ENCODE results near the gene HAPLN2.

HAPLN2 gene

DNA sequence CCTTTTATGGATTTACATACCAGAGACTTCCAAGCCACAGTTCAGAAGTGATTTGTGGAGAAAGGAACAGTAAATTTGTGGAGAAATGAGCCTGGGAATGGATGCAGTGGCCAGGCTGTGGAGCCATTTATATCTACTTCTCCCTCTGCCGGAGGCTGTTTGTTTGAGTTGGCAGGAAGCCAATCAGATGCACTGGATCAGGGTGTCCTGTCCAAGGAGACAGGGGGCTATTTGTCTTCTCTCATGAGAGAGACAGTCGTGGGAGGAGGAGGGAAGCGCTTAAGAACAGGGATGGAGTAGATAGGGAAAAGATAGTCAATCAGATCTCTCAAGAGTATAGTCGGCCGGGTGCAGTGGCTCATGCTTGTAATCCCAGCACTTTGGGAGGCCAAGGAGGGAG is 2.8 kb upstream of the HAPLN2 start (continued):
- TF ChIP-seq ZXDB (tag by site-specific recombination; IDR thresholded peaks at IDR 0.05) = peak; percentile 78
- TF ChIP-seq SP7 (tag by site-specific recombination; IDR thresholded peaks at IDR 0.05) = peak; percentile 74
- TF ChIP-seq ZNF394 (tag by site-specific recombination; IDR thresholded peaks at IDR 0.05; ENCODE audit: borderline replicate concordance) = no peak
- no peak for TF ChIP-seq ZNF280C (tag by site-specific recombination; IDR thresholded peaks at IDR 0.05)
- TF ChIP-seq GLIS1 (tag by site-specific recombination; IDR thresholded peaks at IDR 0.05) = peak; percentile 66
- TF ChIP-seq ZNF555 (tag by site-specific recombination; conservative IDR thresholded peaks at IDR 0.05) = no peak
- peak; percentile 66; the same call in 1 of the 2 replicates for TF ChIP-seq ZEB2 (tag by site-specific recombination; IDR thresholded peaks at IDR 0.05)
- no peak for TF ChIP-seq YY1 (tag by site-specific recombination; IDR thresholded peaks at IDR 0.05)
- TF ChIP-seq ZNF398 (tag by site-specific recombination; IDR thresholded peaks at IDR 0.05) = peak; percentile 34; the same call in 1 of the 2 replicates
- TF ChIP-seq ZFP3 (tag by site-specific recombination; IDR thresholded peaks at IDR 0.05; ENCODE audit: low read depth) = no peak
- TF ChIP-seq, protein P1, sequence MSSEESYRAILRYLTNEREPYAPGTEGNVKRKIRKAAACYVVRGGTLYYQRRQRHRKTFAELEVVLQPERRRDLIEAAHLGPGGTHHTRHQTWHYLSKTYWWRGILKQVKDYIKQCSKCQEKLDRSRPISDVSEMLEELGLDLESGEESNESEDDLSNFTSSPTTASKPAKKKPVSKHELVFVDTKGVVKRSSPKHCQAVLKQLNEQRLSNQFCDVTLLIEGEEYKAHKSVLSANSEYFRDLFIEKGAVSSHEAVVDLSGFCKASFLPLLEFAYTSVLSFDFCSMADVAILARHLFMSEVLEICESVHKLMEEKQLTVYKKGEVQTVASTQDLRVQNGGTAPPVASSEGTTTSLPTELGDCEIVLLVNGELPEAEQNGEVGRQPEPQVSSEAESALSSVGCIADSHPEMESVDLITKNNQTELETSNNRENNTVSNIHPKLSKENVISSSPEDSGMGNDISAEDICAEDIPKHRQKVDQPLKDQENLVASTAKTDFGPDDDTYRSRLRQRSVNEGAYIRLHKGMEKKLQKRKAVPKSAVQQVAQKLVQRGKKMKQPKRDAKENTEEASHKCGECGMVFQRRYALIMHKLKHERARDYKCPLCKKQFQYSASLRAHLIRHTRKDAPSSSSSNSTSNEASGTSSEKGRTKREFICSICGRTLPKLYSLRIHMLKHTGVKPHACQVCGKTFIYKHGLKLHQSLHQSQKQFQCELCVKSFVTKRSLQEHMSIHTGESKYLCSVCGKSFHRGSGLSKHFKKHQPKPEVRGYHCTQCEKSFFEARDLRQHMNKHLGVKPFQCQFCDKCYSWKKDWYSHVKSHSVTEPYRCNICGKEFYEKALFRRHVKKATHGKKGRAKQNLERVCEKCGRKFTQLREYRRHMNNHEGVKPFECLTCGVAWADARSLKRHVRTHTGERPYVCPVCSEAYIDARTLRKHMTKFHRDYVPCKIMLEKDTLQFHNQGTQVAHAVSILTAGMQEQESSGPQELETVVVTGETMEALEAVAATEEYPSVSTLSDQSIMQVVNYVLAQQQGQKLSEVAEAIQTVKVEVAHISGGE (tag by site-specific recombination; conservative IDR thresholded peaks at IDR 0.05; ENCODE audit: low read depth) = no peak
- TF ChIP-seq ZNF221 (tag by site-specific recombination; IDR thresholded peaks at IDR 0.05; ENCODE audit: borderline replicate concordance) = no peak
- TF ChIP-seq, protein P2, sequence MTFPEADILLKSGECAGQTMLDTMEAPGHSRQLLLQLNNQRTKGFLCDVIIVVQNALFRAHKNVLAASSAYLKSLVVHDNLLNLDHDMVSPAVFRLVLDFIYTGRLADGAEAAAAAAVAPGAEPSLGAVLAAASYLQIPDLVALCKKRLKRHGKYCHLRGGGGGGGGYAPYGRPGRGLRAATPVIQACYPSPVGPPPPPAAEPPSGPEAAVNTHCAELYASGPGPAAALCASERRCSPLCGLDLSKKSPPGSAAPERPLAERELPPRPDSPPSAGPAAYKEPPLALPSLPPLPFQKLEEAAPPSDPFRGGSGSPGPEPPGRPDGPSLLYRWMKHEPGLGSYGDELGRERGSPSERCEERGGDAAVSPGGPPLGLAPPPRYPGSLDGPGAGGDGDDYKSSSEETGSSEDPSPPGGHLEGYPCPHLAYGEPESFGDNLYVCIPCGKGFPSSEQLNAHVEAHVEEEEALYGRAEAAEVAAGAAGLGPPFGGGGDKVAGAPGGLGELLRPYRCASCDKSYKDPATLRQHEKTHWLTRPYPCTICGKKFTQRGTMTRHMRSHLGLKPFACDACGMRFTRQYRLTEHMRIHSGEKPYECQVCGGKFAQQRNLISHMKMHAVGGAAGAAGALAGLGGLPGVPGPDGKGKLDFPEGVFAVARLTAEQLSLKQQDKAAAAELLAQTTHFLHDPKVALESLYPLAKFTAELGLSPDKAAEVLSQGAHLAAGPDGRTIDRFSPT (tag by site-specific recombination; IDR thresholded peaks at IDR 0.05) = no peak
- no peak for TF ChIP-seq YY2 (tag by site-specific recombination; IDR thresholded peaks at IDR 0.05)
- TF ChIP-seq ZNF366 (tag by site-specific recombination; conservative IDR thresholded peaks at IDR 0.05) = peak; percentile 63
- peak; percentile 59 for TF ChIP-seq EGR2 (tag by site-specific recombination; IDR thresholded peaks at IDR 0.05; ENCODE audit: low read depth)
- TF ChIP-seq ZNF184 (tag by site-specific recombination; IDR thresholded peaks at IDR 0.05) = peak; percentile 25; the same call in 1 of the 2 replicates
- TF ChIP-seq, protein P3, sequence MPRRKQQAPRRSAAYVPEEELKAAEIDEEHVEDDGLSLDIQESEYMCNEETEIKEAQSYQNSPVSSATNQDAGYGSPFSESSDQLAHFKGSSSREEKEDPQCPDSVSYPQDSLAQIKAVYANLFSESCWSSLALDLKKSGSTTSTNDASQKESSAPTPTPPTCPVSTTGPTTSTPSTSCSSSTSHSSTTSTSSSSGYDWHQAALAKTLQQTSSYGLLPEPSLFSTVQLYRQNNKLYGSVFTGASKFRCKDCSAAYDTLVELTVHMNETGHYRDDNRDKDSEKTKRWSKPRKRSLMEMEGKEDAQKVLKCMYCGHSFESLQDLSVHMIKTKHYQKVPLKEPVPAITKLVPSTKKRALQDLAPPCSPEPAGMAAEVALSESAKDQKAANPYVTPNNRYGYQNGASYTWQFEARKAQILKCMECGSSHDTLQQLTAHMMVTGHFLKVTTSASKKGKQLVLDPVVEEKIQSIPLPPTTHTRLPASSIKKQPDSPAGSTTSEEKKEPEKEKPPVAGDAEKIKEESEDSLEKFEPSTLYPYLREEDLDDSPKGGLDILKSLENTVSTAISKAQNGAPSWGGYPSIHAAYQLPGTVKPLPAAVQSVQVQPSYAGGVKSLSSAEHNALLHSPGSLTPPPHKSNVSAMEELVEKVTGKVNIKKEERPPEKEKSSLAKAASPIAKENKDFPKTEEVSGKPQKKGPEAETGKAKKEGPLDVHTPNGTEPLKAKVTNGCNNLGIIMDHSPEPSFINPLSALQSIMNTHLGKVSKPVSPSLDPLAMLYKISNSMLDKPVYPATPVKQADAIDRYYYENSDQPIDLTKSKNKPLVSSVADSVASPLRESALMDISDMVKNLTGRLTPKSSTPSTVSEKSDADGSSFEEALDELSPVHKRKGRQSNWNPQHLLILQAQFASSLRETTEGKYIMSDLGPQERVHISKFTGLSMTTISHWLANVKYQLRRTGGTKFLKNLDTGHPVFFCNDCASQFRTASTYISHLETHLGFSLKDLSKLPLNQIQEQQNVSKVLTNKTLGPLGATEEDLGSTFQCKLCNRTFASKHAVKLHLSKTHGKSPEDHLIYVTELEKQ (tag by site-specific recombination; IDR thresholded peaks at IDR 0.05; ENCODE audit: borderline replicate concordance) = peak; percentile 83; the same call in 1 of the 2 replicates
- TF ChIP-seq ZNF76 (tag by site-specific recombination; IDR thresholded peaks at IDR 0.05; ENCODE audit: borderline replicate concordance, low read depth) = no peak
- no peak for TF ChIP-seq GLI4 (tag by site-specific recombination; IDR thresholded peaks at IDR 0.05)
